ENCODE results near the gene DNAJC4.

- no peak for TF ChIP-seq GATA2 (IDR thresholded peaks at IDR 0.05; ENCODE audit: low read depth, low read length)
- TF ChIP-seq GATA3 (IDR thresholded peaks at IDR 0.05; ENCODE audit: low read depth, low read length) = no peak
Measured at GRCh38 chr11:64218628-64219353, 11.6 kb upstream of the DNAJC4 start.

All from SH-SY5Y (cell line).